Activated CD8-positive, alpha-beta memory T cell treated with anti-CD3 and anti-CD28 coated beads, Interleukin-2, amount 50 U/mL, for 48 hours (primary cell): ENCODE data around the gene PTPRN2.

ENCODE experiments used
- DNase-seq: peaks from one replicate; pipeline ENCODE4 v3.0.0-alpha.2; 2020

The PTPRN2 gene

GRCh38 chr7:158030566-158030965, 557.1 kb downstream of the PTPRN2 start:
- no peak for DNase-seq

GRCh38 chr7:158030071-158030470, 557.6 kb downstream of the PTPRN2 start:
- no peak for DNase-seq

- DNase-seq: no peak
Measured at GRCh38 chr7:158029509-158029908, 558.1 kb downstream of the PTPRN2 start.

GRCh38 chr7:158028971-158029370, 558.7 kb downstream of the PTPRN2 start:
- DNase-seq: no peak

GRCh38 chr7:158028290-158028941, 559.2 kb downstream of the PTPRN2 start:
- DNase-seq: no peak

- no peak for DNase-seq
Measured at GRCh38 chr7:158027646-158028045, 560.0 kb downstream of the PTPRN2 start.

GRCh38 chr7:158026636-158027265, 560.9 kb downstream of the PTPRN2 start:
- no peak for DNase-seq

GRCh38 chr7:158025686-158026600, 561.7 kb downstream of the PTPRN2 start:
- DNase-seq: no peak

- no peak for DNase-seq
Measured at GRCh38 chr7:158024881-158025280, 562.7 kb downstream of the PTPRN2 start.

GRCh38 chr7:158024351-158024715, 563.3 kb downstream of the PTPRN2 start:
- DNase-seq: no peak

GRCh38 chr7:158023681-158024350, 563.8 kb downstream of the PTPRN2 start:
- no peak for DNase-seq

- DNase-seq: no peak
Measured at GRCh38 chr7:158023157-158023556, 564.5 kb downstream of the PTPRN2 start.

- DNase-seq: no peak
Measured at GRCh38 chr7:158022601-158023000, 565.0 kb downstream of the PTPRN2 start.

GRCh38 chr7:158021836-158022235, 565.8 kb downstream of the PTPRN2 start:
- no peak for DNase-seq

GRCh38 chr7:158020706-158021095, 566.9 kb downstream of the PTPRN2 start:
- no peak for DNase-seq

GRCh38 chr7:158019726-158020705, 567.6 kb downstream of the PTPRN2 start:
- DNase-seq: no peak

GRCh38 chr7:158018971-158019645, 568.5 kb downstream of the PTPRN2 start:
- no peak for DNase-seq

GRCh38 chr7:158018098-158018762, 569.4 kb downstream of the PTPRN2 start:
- DNase-seq: no peak

- DNase-seq: no peak
Measured at GRCh38 chr7:158017111-158018097, 570.2 kb downstream of the PTPRN2 start.
